Measurements from ENCODE around the gene TYW1B. TPM values are rescaled to one million over a fixed set of nuclear protein-coding genes. Genes with fewer than 3 reads are reported as not detected.
"Not testable (repeated sequence)": the region's sequence is repeated elsewhere in the genome, so short reads cannot be mapped to it uniquely, and the experiment has no call there.

The TYW1B gene
- polyA plus RNA-seq, 1 donor, result 6.0 TPM

GRCh38 chr7:72696643-72697042 is 131.4 kb downstream of the TYW1B start:
- not testable (repeated sequence) for DNase-seq (ENCODE audit: low read depth)

GRCh38 chr7:72695482-72695881 is 132.5 kb downstream of the TYW1B start:
- DNase-seq (ENCODE audit: low read depth), result not testable (repeated sequence)

GRCh38 chr7:72691442-72691841 is 136.6 kb downstream of the TYW1B start:
- DNase-seq (ENCODE audit: low read depth), result not testable (repeated sequence)

- not testable (repeated sequence) for DNase-seq (ENCODE audit: low read depth)
Observed at GRCh38 chr7:72690177-72690576, 137.8 kb downstream of the TYW1B start.

- DNase-seq (ENCODE audit: low read depth), result not testable (repeated sequence)
Observed at GRCh38 chr7:72689344-72689743, 138.7 kb downstream of the TYW1B start.

GRCh38 chr7:72681211-72681610 is 146.8 kb downstream of the TYW1B start:
- not testable (repeated sequence) for DNase-seq (ENCODE audit: low read depth)

- DNase-seq (ENCODE audit: low read depth), result not testable (repeated sequence)
Observed at GRCh38 chr7:72676880-72677279, 151.1 kb downstream of the TYW1B start.

- not testable (repeated sequence) for DNase-seq (ENCODE audit: low read depth)
Observed at GRCh38 chr7:72676086-72676690, 151.8 kb downstream of the TYW1B start.

GRCh38 chr7:72675686-72676085 is 152.3 kb downstream of the TYW1B start:
- not testable (repeated sequence) for DNase-seq (ENCODE audit: low read depth)

- DNase-seq (ENCODE audit: low read depth), result no peak
Observed at GRCh38 chr7:72674394-72674793, 153.6 kb downstream of the TYW1B start.

GRCh38 chr7:72670850-72671249 is 157.2 kb downstream of the TYW1B start:
- not testable (repeated sequence) for DNase-seq (ENCODE audit: low read depth)

- not testable (repeated sequence) for DNase-seq (ENCODE audit: low read depth)
Observed at GRCh38 chr7:72668435-72668834, 159.6 kb downstream of the TYW1B start.

GRCh38 chr7:72667049-72667448 is 161.0 kb downstream of the TYW1B start:
- DNase-seq (ENCODE audit: low read depth), result not testable (repeated sequence)

GRCh38 chr7:72648574-72648973 is 179.4 kb downstream of the TYW1B start:
- DNase-seq (ENCODE audit: low read depth), result not testable (repeated sequence)

GRCh38 chr7:72643708-72644107 is 184.3 kb downstream of the TYW1B start:
- DNase-seq (ENCODE audit: low read depth), result not testable (repeated sequence)

GRCh38 chr7:72641485-72642248 is 186.3 kb downstream of the TYW1B start:
- DNase-seq (ENCODE audit: low read depth), result not testable (repeated sequence)

- DNase-seq (ENCODE audit: low read depth), result not testable (repeated sequence)
Observed at GRCh38 chr7:72640740-72641139, 187.3 kb downstream of the TYW1B start.

GRCh38 chr7:72635273-72635908 is 192.6 kb downstream of the TYW1B start:
- DNase-seq (ENCODE audit: low read depth), result not testable (repeated sequence)

GRCh38 chr7:72632765-72633292 is 195.2 kb downstream of the TYW1B start:
- DNase-seq (ENCODE audit: low read depth), result not testable (repeated sequence)

- DNase-seq (ENCODE audit: low read depth), result not testable (repeated sequence)
Observed at GRCh38 chr7:72628375-72628774, 199.6 kb downstream of the TYW1B start.

GRCh38 chr7:72626428-72627011 is 201.5 kb downstream of the TYW1B start:
- DNase-seq (ENCODE audit: low read depth), result not testable (repeated sequence)

Measured in forelimb muscle (tissue), 1 donor.